GM18951 (cell line): ENCODE measurements around the gene MMP27.
"Not testable (repeated sequence)": the region's sequence is repeated elsewhere in the genome, so short reads cannot be mapped to it uniquely, and the experiment has no call there.

Experiments used
- POLR2A ChIP-seq: IDR thresholded peaks from 4 replicates; pipeline ENCODE4 v1.6.1; 2011; ENCODE audit warnings: mild to moderate bottlenecking; ENCODE audit not compliant: insufficient read length, insufficient read depth; ENCODE audit errors: extremely low read depth
- in situ Hi-C: fragments of 300-500 bp; cut with MboI; formaldehyde crosslinking; loops from one replicate; pipeline ENCODE4 v1.12.0; 2022; ENCODE audit warnings: low sequenced_read_pairs, mixed read lengths, inconsistent platforms; ENCODE audit not compliant: unreplicated experiment

The MMP27 gene

GRCh38 chr11:102705626-102706025, at the start of gene MMP27:
TSS of gene MMP27 (minus strand) at chr11:102705769. CDS start at chr11:102705714, 55 bp downstream.
- in situ Hi-C loops = no loop called here
- TF ChIP-seq POLR2A = no peak

- in situ Hi-C loops = no loop called here
- no peak for TF ChIP-seq POLR2A
Measured at GRCh38 chr11:102753267-102753666, 47.7 kb upstream of the MMP27 start.

- in situ Hi-C loops = no loop called here
Measured at GRCh38 chr11:102751673-102752072, 46.1 kb upstream of the MMP27 start.

GRCh38 chr11:102749101-102749722, 43.6 kb upstream of the MMP27 start:
- in situ Hi-C loops = no loop called here
- no peak for TF ChIP-seq POLR2A

More at GRCh38 chr11:102751673-102752072, 46.1 kb upstream of the MMP27 start:
- TF ChIP-seq POLR2A = no peak

DNA sequence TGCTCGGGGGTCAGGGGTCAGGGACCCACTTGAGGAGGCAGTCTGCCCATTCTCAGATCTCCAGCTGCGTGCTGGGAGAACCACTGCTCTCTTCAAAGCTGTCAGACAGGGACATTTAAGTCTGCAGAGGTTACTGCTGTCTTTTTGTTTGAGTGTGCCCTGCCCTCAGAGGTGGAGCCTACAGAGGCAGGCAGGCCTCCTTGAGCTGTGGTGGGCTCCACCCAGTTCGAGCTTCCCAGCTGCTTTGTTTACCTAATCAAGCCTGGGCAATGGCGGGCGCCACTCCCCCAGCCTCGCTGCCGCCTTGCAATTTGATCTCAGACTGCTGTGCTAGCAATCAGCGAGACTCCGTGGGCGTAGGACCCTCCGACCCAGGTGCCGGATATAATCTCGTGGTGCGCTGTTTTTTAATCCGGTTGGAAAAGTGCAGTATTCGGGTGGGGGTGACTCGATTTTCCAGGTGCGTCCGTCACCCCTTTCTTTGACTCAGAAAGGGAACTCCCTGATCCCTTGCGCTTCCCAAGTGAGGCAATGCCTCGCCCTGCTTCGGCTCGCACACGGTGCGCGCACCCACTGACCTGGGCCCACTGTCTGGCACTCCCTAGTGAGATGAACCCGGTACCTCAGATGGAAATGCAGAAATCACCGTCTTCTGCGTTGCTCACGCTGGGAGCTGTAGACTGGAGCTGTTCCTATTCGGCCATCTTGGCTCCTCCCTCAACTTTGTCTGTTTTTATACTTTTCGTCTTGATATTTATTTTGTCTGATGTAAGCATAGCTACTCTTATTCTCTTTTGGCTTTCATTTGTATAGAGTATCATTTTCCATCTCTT, 41.4 kb upstream of the MMP27 start:
- in situ Hi-C loops = not testable (repeated sequence)

DNA sequence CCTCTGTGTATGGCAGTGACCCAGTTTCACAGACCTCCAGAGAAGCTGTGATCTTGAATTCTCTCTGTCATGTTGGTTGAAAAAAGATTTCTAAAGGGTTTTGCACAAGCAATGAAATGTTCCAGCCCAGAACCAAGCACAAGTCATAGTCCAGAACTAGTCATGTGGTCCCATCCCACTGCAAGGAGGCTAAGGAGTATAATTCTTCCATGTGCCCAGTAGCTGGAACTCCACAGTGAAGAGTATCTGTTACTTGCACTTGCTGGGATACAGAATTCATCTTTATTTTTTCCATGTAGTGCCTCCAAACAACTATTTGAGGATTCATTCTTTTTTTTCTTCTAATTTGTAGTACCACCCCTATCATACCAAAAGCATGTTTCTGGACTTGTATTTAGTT, 29.1 kb upstream of the MMP27 start:
- in situ Hi-C loops = no loop called here

GRCh38 chr11:102733232-102733875, 27.8 kb upstream of the MMP27 start:
- in situ Hi-C loops = no loop called here
- TF ChIP-seq POLR2A = no peak

More for the DNA sequence above, 29.1 kb upstream of the MMP27 start:
- TF ChIP-seq POLR2A = no peak

DNA sequence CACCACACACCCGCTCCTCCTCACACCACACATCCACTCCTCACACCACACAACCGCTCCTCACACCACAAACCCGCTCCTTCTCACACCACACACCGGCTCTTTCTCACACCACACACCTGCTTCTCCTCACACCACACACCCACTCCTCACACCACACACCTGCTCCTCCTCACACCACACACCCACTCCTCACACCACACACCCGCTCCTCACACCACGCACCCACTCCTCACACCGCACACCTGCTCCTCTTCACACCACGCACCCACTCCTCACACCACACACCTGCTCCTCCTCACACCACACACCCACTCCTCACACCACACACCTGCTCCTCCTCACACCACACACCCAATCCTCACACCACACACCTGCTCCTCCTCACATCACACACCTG, 25.4 kb upstream of the MMP27 start:
- in situ Hi-C loops = not testable (repeated sequence)

DNA sequence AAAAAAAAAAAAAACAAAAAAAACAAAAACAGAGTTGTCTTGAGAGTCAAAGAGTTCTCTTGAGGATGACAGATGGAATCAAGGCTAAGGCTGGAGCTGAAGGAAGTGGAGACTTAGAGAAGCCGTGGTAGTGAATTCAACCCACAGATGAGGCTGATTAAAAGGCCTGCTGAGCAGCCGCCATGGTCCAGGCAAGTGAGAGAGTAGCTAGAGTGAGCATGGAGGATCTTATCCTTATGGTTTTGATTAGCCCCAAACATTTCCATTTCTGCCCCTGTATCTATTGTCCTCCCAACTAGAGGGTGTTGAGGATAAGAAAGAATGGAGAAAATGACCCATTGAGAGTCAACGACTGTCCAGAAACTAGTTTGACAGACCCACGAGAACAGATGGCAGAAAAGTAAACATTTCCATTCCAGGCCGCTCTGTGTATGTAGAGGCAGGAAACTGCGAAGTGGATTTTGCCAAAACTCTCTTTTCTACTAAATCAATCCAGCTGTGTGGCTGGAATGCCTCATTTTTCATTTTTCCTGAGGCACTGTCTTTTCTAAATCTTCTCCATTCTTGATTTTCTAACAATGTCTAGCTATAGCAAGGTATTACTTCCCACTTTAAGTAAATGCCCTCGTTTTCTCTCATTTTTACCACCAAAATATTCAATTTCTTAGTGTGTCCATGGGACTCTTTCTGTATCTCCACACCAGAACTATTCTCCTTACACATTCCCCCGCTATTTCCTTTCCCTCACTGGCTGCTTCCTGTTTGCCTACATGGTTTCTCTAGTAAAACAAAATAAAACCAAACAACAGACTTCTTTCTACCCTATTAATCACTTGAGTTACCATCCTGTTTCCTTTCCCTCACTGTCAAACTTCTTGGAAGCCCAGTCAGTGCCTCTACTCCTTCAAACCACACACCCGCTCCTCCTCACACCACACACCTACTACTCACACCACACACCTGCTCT, 24.6 kb upstream of the MMP27 start:
- TF ChIP-seq POLR2A = no peak
- in situ Hi-C loops = no loop called here

DNA sequence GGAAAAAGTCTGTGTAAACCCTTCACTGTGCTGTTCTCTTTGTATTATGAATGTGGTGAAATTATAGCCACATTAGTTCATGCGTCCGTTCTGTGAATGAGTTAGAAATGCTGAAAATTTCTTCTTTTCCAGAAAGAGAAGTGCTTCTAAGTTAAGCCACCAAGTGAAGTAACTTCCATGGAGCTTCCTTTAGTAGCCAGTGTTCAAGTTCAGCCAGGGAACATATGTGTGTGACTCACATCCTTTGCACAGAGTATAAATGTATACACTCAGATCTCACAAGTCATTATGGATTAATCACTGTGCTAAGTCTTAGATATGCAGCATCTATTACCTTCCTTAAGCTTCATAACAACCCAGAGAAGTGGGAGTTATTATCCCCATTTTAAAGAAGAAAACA, 22.3 kb upstream of the MMP27 start:
- in situ Hi-C loops = no loop called here
- TF ChIP-seq POLR2A = no peak

GRCh38 chr11:102724904-102725500, 19.4 kb upstream of the MMP27 start, which contains the start of gene MMP8:
TSS of gene MMP8 (minus strand) at chr11:102724954. CDS start at chr11:102724855, 99 bp downstream.
- in situ Hi-C loops = no loop called here
- no peak for TF ChIP-seq POLR2A

DNA sequence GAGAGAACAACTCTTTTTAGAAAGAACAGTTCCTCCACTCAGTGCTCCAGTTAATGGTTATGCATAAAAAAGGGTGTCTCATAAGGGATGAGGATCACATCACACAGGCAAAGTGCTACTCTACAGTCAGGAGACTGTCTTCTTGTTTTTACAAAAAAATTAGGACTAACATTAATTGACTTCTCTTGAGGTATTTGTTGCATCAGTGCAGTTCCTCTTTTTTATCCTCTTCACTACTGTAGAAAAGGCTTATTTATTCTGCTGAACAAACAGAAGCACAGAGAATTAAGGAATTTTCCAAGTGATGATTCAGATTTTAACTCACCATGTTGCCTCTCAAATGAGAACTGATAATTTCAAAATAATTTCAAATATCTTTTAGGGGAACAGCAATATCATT, 17.3 kb upstream of the MMP27 start:
- no peak for TF ChIP-seq POLR2A
- in situ Hi-C loops = no loop called here

- no peak for TF ChIP-seq POLR2A
- in situ Hi-C loops = no loop called here
Measured at GRCh38 chr11:102719620-102720277, 14.2 kb upstream of the MMP27 start.
